HPDE6-E6E7 (cell line): Measurements from ENCODE around the gene ABLIM1.

Source experiments
- DNase-seq: peaks from one replicate; pipeline ENCODE4 v3.0.0; 2011; ENCODE audit warnings: missing footprints; ENCODE audit errors: extremely low spot score

ABLIM1 gene

DNA sequence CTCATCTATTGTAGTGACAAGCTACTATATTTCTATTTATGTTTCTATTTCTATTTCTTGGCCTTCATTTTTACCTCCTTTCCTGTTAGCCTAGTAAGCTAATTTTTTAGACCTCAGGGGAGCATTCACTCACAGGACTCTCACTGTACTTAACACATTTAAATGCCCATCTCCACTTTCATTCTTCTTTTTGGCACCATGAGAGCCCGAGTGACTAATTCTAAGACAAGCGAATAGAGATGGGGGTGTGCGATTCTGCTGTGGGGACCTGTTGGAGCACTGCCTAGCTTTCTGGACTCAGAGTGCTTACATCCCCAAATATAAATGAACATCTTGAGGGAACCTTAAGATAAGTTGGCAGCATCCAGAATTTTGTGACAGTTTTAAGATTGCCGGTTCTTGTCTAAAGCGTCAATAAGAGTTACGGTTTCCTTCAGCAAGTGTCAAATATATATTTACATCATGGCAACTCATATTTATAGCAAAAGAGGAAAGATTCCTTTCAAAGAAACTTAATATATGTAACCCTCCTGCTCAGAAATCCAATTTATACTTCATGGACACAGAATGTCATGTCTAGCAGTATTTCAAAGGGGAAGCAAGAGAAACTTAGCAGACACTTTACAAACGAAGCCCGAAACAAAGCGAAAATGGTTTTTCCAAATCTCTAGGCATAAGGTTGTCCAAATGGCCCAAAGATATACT is 199.7 kb downstream of the ABLIM1 start:
- DNase-seq: no peak

DNA sequence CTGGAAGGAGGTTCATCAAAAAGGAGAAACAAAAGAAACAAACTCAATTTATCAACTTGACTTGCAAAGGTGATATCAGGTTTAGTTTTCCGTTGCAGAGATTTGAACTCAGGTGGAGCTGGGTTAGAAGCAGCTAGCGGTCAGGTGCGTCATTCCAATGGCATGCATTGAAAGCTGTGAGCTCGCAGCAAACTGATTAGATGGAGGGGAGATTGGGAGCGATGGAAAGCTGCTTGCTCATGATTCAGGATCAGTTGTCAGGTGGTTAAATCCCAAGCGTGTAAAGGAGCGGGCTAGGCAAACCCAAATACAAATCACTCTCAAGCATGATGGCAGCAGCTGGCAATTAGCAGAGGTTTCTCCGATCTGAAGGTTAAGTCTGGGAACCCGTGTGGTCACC is 204.5 kb downstream of the ABLIM1 start:
- no peak for DNase-seq

GRCh38 chr10:114448897-114449296 is 209.2 kb downstream of the ABLIM1 start:
- DNase-seq: no peak

DNA sequence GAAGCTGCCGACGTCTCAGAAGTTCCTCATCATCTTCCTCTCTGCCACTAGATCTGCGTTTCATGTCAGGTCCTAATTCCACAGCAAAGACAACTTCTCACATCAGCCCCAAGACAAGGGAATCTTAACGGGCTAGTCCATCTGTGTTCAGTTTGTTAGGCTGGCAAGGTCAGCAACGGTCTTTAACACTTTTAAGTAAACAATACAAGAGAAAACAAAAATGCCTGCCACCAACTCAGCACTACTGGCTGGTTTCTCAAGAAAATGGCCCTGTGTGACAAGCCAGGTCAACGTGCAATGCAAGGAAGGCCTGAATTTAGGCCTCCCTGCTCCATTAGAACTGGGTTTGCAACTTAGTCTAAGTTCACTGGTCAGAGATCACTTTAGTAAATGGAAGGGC is 212.7 kb downstream of the ABLIM1 start:
- DNase-seq: no peak

- no peak for DNase-seq
Observed at GRCh38 chr10:114444819-114445218, 213.3 kb downstream of the ABLIM1 start.

DNA sequence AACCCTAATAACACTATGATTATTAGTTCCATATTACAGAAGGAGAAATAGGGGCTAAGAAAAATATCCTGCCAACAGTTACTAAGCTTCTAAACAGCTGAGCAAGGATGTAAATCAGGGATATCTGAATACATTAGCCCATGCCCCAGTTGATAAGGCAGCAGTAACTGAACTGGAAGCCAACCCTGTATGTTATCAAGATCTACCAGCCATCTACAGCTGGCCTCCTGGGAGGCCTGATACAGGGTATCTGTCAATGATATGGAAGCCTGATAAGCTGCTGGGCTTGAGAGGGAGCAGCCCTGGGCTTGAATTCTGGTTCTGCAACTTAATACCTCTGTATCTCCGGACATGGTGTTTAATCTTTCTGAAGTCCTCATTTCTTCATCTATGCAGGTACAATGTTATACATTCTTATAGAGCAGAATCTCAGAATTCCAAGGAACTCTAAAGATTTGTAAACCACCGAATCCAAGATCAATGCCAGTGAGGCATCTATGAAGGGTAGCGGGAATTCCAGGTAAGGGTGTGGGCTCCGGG is 215.9 kb downstream of the ABLIM1 start:
- no peak for DNase-seq

DNA sequence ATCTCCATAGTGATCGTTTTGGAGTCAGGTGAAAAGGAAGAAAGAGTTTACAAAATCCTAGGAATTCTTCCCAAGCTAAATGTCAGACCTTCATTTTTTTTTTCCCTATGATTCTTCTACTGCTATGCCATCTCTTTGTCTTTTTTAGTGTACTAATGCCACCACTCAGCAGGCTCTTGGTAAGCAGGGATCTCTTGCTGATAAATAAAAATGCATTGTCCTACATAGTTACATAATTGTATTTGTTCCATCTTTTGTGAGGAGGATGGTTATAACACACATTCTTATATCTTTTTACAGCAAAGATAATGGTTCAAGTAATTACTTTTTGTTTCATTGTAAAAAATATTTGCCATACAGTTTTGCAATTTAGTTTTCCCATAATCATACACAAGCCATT is 217.0 kb downstream of the ABLIM1 start:
- no peak for DNase-seq

DNA sequence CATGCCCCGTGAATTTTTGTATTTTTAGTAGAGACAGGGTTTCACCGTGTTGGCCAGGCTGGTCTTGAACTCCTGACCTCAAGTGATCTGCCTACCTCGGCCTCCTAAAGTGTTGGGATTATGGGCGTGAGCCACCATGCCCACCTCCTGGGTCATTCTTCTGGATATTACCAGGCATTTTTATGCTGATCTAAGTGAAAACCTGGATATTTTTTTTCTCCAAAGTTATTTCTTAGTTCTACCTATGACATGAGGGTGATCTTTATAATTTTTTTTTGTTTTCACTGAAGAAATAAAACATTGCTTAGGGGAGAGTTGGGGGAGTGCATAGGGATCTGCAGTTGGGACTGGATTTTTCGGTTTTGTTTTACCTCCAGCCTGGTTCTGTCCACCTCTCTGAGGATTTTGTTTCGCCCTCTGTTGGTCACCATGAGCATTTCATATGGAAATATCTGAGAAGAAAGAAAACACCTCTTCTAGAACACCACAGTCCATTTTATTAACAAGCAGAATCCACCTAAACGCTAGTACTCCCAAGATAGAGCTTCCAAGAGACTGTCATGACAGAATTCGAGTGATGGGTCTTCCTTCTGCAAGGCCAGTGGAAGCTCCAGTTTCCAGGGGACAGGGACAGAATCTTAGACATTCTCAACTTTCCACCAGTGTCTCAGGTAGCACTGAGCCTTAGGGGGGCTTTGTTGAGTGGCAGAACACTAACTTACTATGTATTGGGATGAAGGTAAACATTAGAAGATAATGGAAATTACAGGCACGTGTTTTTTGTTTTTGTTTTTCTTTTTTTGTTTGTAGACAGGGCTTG is 220.4 kb downstream of the ABLIM1 start:
- peak; percentile 27 for DNase-seq

GRCh38 chr10:114436941-114437340 is 221.1 kb downstream of the ABLIM1 start:
- DNase-seq: no peak

- no peak for DNase-seq
Observed at GRCh38 chr10:114432566-114433093, 225.4 kb downstream of the ABLIM1 start.

DNA sequence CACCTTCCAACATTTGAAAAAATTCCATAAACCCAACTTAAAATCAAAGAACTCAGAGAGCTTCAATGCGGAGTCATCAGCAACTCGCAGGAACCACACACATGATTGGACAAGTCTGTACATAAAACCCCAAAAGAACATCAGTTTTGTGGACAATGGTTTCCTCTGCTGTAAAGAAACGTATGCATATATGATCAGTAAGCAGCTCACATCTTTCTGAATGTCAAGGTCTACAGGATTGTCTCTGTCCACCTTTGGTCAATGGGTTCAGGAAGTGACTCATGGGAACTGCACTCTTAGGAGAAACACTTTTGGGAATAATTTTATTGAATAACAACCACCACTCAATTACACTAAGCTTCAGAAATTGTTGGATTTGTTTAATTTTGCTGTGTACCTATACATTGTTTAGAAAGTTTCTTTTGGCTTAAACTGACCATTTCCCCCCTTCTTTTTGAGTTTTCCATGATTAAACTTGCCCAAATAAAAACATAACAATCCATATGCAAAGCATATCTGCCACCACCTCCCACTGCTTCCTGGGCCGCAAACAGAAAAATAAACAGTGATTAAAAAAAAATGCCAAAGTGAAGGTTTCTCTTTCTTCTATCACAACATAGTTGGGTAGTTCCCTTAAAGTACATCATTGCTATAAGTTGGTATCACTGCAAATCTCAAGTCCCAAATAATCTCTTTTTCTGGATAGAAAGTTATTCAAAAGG is 226.5 kb downstream of the ABLIM1 start:
- DNase-seq: no peak

DNA sequence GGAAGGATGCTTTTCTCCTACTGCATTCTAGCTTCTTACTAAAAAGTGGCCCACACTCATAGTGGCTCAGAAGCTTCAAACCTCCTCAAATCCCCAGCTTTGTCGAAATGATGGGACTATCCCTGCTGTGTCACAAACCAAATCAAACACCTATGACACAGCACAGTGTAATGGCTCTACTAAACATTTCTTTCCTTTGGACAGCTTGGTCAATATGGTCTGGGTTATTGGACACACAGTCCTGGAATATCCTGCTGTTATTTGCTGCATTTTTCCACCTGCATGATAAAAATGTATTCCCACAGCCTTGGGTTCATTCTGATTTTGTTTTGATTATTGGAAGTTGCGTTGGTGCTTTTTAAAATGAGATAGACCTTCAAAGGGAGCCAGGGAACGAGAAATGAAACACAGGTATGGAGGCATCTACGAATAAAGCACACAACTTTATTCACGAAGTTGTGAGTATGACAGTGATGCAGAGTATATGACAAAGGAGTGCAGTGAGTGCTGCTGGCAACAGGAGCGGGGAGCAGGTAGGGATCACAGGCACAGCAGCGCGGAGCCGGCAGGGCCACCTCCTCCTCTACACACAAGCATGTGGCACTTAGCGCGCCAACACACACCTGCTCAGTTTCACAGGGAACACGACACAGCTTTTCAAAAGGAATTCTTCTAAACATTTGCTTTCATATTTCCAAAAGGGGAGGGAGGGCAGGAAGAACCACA is 227.2 kb downstream of the ABLIM1 start:
- no peak for DNase-seq

GRCh38 chr10:114429581-114430335 is 228.3 kb downstream of the ABLIM1 start:
- DNase-seq: no peak

- DNase-seq: no peak
Observed at GRCh38 chr10:114427124-114427852, 230.8 kb downstream of the ABLIM1 start.

DNA sequence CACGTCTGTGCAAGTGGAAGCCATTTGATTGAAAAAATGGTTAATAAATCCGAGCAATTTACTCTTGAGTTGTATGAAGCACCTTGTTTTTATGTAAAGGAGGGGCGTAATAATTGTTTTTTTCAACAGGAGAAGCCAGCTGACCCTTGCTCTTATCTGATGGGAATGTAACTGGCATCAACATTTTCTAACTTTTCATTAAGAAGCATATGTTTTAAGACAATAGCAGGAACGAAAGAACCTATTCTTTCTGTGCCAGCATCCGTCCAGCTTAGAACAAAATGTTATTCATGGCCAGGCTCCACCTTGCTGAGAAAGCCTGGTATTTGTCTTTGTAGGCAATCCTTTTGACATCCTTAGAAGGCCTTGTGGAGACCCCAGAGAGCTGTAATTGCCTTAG is 231.6 kb downstream of the ABLIM1 start:
- DNase-seq: no peak

DNA sequence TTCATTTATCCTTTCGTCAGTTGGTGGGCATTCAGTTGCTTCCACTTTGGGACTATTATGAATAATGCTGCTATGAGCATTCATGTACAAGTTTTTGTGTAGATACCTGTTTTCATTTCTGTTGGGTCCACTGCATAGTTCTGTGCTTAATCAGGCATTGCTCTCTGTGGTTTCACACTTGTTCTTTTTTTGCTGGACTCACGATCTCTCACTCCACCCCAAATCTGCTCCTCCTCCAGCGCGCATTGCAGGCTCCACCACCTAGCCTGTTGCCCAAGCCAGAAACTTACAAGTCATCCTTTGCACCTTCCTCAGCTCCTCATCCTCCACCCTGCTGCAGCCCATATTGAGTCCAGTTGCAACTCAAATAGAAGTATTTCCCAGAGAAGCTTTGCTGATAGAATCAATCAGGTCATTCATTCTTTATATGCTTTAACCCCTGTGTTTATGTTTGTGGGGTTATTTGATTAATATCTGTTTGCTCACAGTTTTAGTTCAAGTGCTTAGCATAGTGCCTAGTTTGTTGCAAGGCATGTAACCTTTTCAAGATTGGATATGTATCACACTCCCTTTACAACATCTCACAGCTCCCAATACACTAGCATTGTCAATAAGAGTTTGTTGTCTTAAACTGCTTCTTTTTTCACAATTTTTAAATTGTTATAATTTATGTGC is 237.1 kb downstream of the ABLIM1 start:
- no peak for DNase-seq

DNA sequence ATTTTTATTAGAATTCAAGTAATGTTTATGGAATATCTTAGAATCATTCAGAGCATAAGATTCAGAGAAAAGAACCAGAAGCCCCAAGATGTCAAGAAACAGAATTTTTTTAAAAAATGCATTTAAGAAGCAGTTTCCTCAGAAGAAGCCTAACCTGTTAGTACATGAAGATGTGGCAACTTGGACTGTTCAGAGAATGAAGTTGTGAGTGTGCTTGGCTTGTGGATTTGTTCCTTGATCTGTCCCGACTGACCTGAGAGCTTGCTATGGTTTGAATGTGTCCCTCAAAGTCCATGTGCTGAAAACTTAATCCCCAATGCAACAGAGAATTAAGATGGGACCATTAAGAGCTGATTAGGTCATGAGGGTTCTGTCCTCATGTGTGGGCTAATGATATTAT is 240.0 kb downstream of the ABLIM1 start:
- no peak for DNase-seq

DNA sequence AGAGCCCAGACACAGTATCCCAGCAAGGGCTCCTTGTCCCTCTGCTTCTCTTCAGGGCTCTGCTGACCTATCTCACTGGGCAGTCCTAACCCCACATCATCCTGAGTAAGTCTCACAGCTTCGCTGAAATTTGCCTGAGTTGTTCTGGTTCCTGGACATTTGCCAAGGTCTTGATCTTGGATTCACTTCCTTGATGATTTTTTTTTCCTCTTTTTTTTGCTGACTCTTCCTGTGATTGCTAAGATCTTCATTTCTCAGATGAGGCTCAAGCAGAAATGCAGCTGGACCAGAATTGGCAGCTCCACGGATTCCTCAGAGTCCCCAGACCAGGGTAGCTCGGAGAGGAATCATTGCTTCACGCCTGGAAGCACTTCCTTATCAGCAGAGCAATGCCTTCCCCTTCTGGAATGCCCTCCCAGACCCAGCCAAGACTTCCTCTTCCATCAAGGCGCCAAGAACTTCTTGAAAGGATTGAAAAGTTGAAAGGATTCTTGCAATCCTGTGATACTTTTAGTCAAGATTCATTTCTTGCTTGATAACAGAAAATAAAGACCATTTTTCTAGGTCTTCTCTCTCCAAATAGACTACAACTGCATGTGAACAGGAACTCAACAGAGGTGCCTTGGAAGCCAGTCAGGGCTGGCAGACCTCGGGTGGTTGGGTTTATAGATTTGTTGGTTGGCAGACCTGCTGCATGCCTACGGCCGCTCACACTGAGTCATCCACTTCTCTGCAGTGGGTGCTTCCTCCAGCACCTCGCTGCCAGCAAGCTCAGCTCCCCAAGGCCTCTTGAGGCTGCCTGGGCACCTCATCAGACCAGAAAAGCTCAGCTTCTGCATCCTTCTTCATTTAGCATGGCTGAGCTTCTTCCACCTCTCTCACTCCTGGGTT is 244.9 kb downstream of the ABLIM1 start:
- DNase-seq: peak; percentile 71
